ENCODE measurements around the gene SCEL.
"Not testable (repeated sequence)": the region's sequence is repeated elsewhere in the genome, so short reads cannot be mapped to it uniquely, and the experiment has no call there.

The SCEL gene

GRCh38 chr13:77563111-77563510 lies 27.6 kb downstream of the SCEL start:
- no peak for DNase-seq

- DNase-seq: peak; percentile 64
These were observed 30.1 kb downstream of the SCEL start for GRCh38 chr13:77565635-77566034.

DNA sequence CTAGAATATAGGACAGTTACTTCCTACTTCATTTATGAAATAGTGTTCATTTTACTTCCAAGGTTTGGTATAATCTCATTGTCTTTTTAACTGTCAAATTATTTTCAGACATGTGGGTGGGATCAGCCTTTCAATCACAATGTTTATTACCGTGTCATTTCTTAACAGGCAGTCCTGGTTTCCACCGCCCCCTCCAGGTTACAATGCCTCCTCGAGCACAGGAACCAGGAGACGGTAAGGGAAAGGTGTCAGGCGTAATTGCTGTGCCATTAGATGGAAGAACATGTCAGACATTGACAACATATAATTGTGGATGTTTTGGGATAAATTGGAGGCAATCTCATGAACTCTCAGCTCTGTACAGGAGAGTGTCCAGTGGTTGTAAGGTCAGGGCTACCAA lies 36.5 kb downstream of the SCEL start:
- no peak for DNase-seq

DNA sequence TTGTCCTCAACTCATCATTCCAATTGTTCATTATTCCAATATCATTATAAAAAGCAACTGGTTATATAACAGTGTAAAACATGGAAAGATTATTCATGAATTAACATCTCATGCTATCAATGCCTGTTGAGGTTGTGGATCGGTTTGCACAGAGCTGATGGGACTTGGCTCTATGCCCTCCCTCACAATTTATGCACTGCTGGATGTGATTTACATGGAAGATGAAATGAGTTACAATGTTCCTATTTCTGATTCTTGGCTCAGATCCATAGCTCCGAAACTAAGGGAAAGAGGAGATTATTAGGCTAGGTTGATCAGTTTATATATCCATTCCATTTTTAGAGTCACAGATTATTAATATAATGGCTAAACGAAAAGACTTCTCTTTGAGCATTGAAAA lies 38.6 kb downstream of the SCEL start:
- no peak for DNase-seq

- no peak for DNase-seq
These were observed 44.5 kb downstream of the SCEL start for GRCh38 chr13:77579959-77580358.

- DNase-seq: no peak
These were observed 45.2 kb downstream of the SCEL start for GRCh38 chr13:77580748-77581147.

DNA sequence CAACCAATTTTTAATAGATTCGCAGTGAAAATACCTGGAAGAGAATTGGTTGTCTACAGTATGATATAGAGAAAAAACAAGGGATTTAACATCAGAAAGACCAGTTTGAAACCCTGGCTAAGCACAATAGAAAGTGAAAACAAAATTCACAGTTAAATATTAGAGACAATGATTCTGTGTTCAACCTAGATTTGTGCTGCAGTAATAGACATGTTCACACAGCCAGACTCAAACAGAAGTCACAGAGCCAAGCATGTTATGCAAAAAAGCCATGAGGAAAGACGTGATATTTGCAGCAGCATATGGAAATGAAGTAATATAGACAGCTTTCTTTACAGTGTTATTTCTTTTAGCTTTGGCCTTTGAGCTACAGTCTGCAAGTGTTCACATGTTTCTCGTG lies 48.1 kb downstream of the SCEL start:
- no peak for DNase-seq

DNA sequence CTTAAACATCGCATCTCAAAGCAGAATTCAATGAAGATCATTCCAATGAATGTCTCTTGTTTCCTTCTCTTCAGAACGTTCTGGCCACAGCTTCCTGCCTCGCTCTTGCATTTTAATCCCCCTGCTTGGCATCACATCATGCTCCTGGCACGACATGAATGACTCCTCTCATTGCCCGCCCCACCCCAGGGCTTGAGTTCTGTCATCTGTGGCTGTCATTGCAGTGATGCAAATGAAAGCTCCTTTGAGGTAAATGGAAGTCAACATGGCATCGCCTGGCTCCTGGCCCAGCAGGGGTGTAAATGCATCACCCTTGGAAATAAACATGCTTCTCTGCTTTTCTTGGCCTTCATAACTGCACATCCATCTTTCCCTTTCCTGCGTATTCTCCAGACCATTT lies 48.6 kb downstream of the SCEL start:
- no peak for DNase-seq

GRCh38 chr13:77595166-77595810 lies 59.8 kb downstream of the SCEL start:
- no peak for DNase-seq

DNA sequence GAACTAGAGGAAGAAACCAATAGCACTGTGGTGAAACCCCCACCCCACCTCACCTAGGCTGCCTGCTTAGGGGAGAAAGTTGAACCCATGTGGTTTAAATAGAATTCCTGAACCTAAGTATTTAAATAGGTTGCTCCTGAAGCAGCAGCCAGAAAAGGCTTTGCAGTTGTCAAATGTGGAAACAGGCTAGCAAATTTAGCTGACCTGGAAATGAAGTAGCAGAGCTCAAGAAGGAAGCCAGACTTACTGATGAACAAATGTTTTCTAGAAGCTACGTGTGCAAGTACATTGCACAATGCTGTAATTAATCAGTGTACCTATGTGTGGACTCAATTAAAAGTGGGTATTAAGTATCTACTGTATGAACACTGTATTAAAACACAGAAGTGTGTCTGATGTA lies 61.3 kb downstream of the SCEL start:
- no peak for DNase-seq

DNA sequence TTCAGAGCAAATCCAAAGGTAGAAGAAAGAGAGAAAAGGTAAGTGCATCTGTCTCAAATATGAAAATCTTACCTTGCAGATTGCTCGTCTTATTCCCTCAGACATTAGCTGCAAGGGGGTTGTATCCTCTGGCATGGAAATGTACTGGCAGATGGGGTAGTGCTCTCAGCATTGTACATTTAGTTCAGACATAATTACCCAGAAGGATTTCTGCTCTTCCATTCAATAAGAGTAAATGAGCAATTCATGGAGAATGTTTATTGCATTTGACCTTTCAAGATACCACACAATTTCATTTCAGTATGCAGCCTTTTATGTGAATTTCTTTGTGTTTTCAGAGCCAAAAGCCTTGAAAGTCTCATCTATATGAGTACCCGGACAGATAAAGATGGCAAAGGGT lies 63.8 kb downstream of the SCEL start:
- no peak for DNase-seq

- no peak for DNase-seq
These were observed 65.2 kb downstream of the SCEL start for GRCh38 chr13:77600701-77601100.

DNA sequence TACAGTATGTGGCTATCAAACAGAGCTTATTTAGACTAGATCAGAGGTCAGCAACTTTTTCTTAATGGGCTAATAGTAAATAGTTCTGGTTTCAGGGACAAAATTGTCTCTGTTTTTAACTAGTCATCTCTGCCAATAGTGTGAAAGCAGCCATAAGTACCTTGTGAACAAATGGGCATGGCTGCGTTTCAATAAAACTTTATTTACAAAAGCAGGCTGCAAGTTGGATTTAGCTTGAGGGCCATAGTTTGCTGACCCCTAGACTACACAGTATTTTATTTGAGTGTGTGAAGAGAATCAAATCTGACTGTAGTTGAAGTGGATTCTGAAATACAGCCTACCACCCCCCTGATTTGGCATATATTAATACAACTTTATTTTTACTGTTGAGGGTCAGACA lies 75.6 kb downstream of the SCEL start:
- DNase-seq: no peak

DNA sequence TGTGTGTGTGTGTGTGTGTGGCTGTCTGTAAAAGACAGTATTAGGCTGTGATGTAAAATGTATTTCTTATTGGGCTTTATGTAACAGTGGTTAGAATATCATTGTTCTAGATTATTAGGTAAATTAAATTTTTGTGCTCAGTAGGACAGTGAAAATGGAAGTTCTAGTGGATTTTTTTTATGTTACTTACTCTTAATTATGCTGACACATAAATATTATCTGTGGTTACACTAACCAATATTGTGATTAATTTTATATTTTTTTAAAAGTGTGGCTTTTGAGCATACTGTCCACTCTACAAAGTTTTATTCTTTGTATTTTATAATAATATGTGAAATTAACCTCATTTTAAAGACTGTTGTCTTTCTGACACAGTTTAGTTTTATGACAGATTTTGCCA lies 80.5 kb downstream of the SCEL start:
- no peak for DNase-seq

GRCh38 chr13:77619655-77620054 lies 84.1 kb downstream of the SCEL start:
- no peak for DNase-seq

GRCh38 chr13:77620138-77620537 lies 84.6 kb downstream of the SCEL start:
- no peak for DNase-seq

DNA sequence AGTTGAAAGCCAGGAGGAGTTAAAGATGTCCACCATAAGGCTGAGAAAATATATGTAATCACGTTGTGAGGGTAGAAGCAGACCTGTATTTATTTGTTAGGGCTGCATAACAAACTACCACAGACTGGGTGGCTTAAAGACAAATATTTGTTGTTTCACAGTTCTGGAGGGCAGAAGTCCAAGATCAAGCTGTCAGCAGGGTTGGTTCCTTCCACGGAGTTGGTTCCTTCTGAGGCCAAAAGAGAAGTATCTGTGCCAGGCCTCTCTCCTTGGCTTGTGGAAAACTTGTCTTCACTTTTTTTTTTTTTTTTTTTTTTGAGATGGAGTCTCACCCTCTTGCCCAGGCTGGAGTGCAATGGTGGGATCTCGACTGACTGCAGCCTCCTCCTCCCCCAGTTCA lies 88.3 kb downstream of the SCEL start:
- no peak for DNase-seq

GRCh38 chr13:77628170-77628569 lies 92.7 kb downstream of the SCEL start:
- DNase-seq: no peak

- DNase-seq: no peak
These were observed 102.1 kb downstream of the SCEL start for GRCh38 chr13:77637588-77637987.

DNA sequence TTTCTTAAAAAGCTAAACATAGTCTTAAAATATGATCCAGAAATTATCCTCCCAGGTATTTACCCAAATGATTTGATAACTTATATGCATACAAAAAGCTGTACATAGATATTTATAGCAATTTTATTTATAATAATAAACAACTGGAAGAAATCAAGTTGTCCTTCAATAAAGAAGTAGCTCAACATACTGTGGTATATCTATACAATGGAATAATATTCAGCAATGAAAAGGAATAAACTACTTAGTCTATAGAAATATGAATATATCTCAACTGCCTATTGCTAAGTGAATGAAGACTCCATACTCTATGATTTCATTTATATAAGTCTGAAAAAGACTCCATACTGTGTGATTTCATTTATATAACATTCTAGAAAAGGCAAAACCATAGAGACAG lies 114.9 kb downstream of the SCEL start:
- DNase-seq: no peak

- no peak for DNase-seq
These were observed 117.8 kb downstream of the SCEL start for GRCh38 chr13:77653301-77653700.

DNA sequence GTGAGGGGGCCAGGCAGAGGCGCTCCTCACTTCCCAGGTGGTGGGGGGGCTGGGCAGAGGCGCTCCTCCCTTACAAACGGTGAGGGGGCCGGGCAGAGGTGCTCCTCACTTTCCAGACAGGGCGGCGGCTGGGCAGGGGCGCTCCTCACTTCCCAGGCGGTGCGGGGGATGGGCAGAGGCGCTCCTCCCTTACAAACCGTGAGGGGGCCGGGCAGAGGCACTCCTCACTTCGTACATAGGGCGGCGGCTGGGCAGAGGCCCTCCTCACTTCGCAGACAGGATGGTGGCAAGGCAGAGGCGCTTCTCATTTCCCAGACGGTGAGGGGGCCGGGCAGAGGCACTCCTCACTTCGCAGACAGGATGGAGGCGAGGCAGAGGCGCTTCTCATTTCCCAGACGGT lies 124.5 kb downstream of the SCEL start:
- not testable (repeated sequence) for DNase-seq

DNA sequence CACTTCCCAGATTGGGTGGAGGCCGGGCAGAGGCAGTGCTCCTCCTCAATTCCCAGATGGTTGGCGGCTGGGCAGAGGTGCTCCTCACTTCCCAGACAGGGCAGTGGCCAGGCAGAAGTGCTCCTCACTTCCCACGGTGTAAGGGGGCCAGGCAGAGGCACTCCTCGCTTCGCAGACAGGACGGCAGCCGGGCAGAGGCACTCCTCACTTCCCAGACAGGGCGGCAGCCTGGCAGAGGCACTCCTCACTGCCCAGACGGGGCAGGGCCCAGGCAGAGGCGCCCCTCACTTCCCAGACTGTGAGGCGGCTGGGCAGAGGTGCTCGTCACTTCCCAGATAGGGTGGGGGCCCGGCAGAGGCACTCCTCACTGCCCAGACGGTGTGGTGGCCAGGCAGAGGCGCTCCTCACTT lies 125.3 kb downstream of the SCEL start:
- no peak for DNase-seq

- not testable (repeated sequence) for DNase-seq
These were observed 126.8 kb downstream of the SCEL start for GRCh38 chr13:77662301-77662700.

DNA sequence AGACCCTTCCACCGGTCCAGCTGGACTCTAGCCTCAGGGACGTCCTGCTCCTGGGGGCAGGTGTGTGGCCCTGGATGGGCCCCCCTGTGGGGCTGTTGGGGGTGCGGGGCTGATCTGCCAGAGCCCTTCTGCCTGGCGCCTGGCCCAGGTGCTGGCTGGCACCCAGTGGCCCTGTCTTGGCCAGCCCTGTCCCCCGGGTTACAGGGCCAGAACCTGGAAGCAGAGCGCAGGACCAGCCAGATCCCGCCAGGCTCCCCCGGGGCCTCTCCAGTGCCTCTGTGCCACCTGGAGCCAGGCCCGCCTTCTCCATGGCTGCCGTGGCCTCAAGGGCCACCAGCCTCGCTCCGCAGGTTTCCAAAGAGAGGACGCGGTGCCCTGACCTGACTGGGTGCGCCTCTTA lies 127.3 kb downstream of the SCEL start:
- DNase-seq: not testable (repeated sequence)

DNA sequence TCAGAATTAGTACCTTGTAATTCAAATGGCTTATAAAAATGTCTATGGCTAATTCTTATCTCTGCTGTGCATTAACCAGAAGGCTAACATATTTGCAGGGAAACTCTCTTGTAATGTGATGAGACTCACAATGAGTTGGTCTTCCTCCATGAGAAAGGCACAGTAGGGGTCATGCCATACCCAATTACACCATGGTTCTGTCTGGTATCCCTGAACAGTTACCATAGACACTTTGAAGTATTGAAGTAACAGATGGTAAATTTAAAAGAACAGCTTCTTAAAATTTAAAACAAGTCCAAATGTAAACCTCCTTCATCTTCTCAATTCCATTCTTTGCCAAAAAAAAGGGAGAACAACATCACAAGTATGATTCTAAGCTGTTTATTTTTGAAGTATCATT lies 139.3 kb downstream of the SCEL start:
- no peak for DNase-seq

Data from suppressor macrophage treated with lipopolysaccharide for 4 hours (primary cell).